Muscle of leg (tissue), 11 donors: Measurements from ENCODE around the gene PRSS8. TPM values are rescaled to one million over a fixed set of nuclear protein-coding genes. Genes with fewer than 3 reads are reported as not detected.

Experiments
- DNase-seq: peaks from one replicate; pipeline ENCODE4 v3.0.0; 2013
- H3K27ac ChIP-seq: one replicate; pipeline ENCODE4 v1.5.1; 2013; ENCODE audit warnings: mild to moderate bottlenecking, low read length, control low read depth
- H3K27me3 ChIP-seq: one replicate; pipeline ENCODE4 v1.6.1; 2013; ENCODE audit warnings: low read length; ENCODE audit not compliant: control insufficient read depth, insufficient read depth
- H3K36me3 ChIP-seq: one replicate; pipeline ENCODE4 v1.6.1; 2013; ENCODE audit warnings: low read length; ENCODE audit not compliant: control insufficient read depth, insufficient read depth
- H3K4me1 ChIP-seq: one replicate; pipeline ENCODE4 v1.6.1; 2013; ENCODE audit warnings: low read length; ENCODE audit not compliant: control insufficient read depth, insufficient read depth
- H3K4me3 ChIP-seq: one replicate; pipeline ENCODE4 v1.5.1; 2013; ENCODE audit warnings: low read length, control low read depth
- H3K9me3 ChIP-seq: replicated peaks from 2 replicates; pipeline ENCODE4 v1.6.1; 2013; ENCODE audit warnings: low read depth, low read length; ENCODE audit not compliant: control insufficient read depth
- WGBS: methylation state at CpG from one replicate; pipeline ENCODE4 v1.1.5; 2013; ENCODE audit warnings: missing lambda C conversion rate; ENCODE audit not compliant: insufficient coverage; 5-methylcytosine and 5-hydroxymethylcytosine counted together
- polyA plus RNA-seq, 8 donors: library from polyadenylated mRNA; unstranded; fragments of 120-200 nt; gene quantifications; one replicate each; pipeline versions ENCODE4 v1.2.1 to v1.2.3, GENCODE V29; 2013; ENCODE audit warnings: inconsistent platforms in 1 of 8, low replicate concordance in 1 of 8; ENCODE audit not compliant: insufficient read length in 8 of 8, insufficient read depth in 1 of 8
- total RNA-seq: library from RNA; stranded (reverse); fragments of 120-200 nt; gene quantifications from one replicate; pipeline ENCODE4 v1.2.4, GENCODE V29; 2013

The PRSS8 gene
- total and polyA plus RNA-seq, 9 donors, result 0.14 to 13.1 (median 0.47) TPM; not detected in 2

- DNase-seq, result peak; percentile 54
- peaks cover 9% of the 10 kb centered on the region for H3K4me1 ChIP-seq
- no peak overlapping the region for H3K4me3 ChIP-seq
- no peaks in the 10 kb centered on the region for H3K9me3 ChIP-seq
- H3K27me3 ChIP-seq, result peaks cover under 1% of the 10 kb centered on the region
- H3K36me3 ChIP-seq, result peaks cover 77% of the 10 kb centered on the region
- 60% methylated on average over 29 of the region's 29 CpGs for WGBS
- peak overlapping the region; percentile 78 for H3K27ac ChIP-seq
These were observed 5.8 kb downstream of the PRSS8 start for GRCh38 chr16:31129568-31130335.

GRCh38 chr16:31128711-31129567 lies 6.6 kb downstream of the PRSS8 start:
- Histone ChIP-seq H3K4me3 (no peak overlapping the region), H3K36me3 (peaks cover 83% of the 10 kb centered on the region), H3K27ac (peak overlapping the region; percentile 78), H3K4me1 (peaks cover 3% of the 10 kb centered on the region), H3K9me3 (no peaks in the 10 kb centered on the region), H3K27me3 (no peaks in the 10 kb centered on the region)
- DNase-seq, result peak; percentile 58
- WGBS, result 70% methylated on average over 8 of the region's 14 CpGs

DNA sequence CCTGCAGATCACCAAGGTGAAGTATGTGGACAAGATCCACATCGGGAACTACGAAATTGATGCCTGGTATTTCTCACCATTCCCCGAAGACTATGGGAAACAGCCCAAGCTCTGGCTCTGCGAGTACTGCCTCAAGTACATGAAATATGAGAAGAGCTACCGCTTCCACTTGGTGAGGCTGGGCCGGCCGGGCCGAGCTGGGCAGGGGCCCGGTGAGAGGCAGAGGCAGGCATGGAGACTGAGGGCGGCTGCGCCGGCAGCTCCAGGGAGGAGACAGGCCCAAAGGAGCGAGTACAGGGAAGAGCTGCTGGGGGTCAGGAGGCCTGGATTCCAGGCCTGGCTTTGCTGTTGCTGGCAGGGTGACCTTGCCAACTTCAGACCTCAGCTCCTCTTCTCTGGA lies 8.3 kb downstream of the PRSS8 start:
- no peaks in the 10 kb centered on the region for H3K4me1 ChIP-seq
- WGBS, result 79% methylated on average over 13 of the region's 13 CpGs
- no peak for DNase-seq
- H3K36me3 ChIP-seq, result peaks cover 87% of the 10 kb centered on the region
- H3K9me3 ChIP-seq, result no peaks in the 10 kb centered on the region
- no peaks in the 10 kb centered on the region for H3K27me3 ChIP-seq
- no peak overlapping the region for H3K4me3 ChIP-seq
- H3K27ac ChIP-seq, result no peak overlapping the region

DNA sequence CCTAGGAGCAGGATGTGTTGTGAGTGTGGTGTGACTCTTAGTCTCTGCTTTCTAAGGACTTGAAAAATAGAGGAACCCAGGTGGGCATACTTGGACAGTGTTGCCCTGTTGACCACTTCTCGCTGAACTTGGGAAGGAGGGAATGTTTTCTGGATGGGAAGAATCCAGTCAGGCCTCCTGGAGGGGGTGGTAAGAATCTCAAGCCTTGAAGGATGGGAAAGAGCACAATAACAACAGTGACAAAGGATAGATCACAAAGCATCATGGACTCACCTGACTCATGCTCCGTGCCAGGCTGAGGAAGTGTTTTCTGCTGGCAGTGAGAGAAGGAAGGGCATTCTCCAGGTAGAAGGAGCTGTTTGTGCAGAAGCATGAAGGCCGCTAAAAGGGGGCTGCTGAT lies 9.7 kb downstream of the PRSS8 start:
- Histone ChIP-seq H3K4me3 (no peak overlapping the region), H3K27me3 (no peaks in the 10 kb centered on the region), H3K27ac (no peak overlapping the region), H3K4me1 (no peaks in the 10 kb centered on the region), H3K9me3 (no peaks in the 10 kb centered on the region), H3K36me3 (peaks cover 85% of the 10 kb centered on the region)
- WGBS, result 48% methylated on average over 2 of the region's 3 CpGs
- no peak for DNase-seq

GRCh38 chr16:31120129-31120528 lies 15.4 kb downstream of the PRSS8 start:
- WGBS, result 97% methylated on average over 12 of the region's 16 CpGs
- H3K36me3 ChIP-seq, result peaks cover 53% of the 10 kb centered on the region
- H3K27ac ChIP-seq, result no peak overlapping the region
- no peaks in the 10 kb centered on the region for H3K27me3 ChIP-seq
- no peak for DNase-seq
- no peaks in the 10 kb centered on the region for H3K9me3 ChIP-seq
- no peak overlapping the region for H3K4me3 ChIP-seq
- peaks cover 15% of the 10 kb centered on the region for H3K4me1 ChIP-seq

DNA sequence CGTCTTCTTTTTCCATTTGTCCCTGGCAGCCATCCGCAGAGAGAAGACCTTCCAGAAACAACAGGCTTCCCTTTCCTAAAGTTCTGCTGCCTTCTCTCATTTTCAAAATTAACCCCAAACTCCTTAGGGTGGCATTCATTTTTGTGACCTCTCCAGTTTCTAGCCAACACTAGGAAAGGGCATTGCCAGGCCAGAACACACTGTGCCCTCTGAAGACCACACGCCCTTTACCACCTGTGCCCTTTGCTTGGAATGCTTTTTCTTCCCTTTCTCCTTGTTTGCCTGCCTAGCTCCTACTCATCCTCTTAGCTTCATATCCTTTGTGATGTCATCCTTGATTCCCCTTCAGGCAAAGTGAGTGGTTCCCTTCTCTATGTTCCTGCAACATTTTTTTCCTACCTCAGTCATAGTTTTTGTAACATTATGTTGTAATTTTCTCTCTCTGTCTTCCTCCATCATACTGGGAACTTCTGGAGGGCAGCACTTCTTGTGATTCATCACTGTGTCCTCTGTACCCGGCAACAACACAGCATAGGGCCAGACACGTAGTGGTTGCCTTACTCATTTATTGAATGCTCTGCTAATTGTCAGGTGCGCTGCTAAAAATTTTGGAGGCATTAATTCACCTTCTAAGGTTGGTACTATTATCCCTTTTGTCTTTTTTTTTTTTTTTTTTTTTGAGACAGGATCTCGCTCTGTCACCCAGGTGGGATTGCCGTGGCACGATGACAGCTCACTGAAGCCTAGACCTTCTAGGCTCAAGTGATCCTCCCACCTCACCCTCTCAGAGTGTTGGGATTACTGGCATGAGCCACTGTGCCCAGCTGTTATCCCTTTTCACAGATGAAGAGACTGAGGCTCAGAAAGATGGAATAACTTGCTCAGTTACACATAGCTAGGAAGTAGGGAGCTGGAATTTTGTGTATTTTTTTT lies 17.0 kb downstream of the PRSS8 start:
- peak overlapping the region; percentile 97 for H3K27ac ChIP-seq
- peaks cover 15% of the 10 kb centered on the region for H3K4me1 ChIP-seq
- H3K36me3 ChIP-seq, result peaks cover 43% of the 10 kb centered on the region
- H3K27me3 ChIP-seq, result no peaks in the 10 kb centered on the region
- peak overlapping the region; percentile 72 for H3K4me3 ChIP-seq
- H3K9me3 ChIP-seq, result no peaks in the 10 kb centered on the region
- peak; percentile 5 for DNase-seq
- 32% methylated on average over 4 of the region's 9 CpGs for WGBS

- Histone ChIP-seq H3K9me3 (no peaks in the 10 kb centered on the region), H3K27ac (peak within 1 kb of the TSS; percentile 97), H3K36me3 (peaks cover 42% of the 10 kb centered on the region), H3K27me3 (no peaks in the 10 kb centered on the region), H3K4me3 (peak within 1 kb of the TSS; percentile 72), H3K4me1 (peaks cover 15% of the 10 kb centered on the region)
- under 1% methylated on average over 41 of the region's 68 CpGs for WGBS
- DNase-seq, result peak; percentile 99
These were observed 17.9 kb downstream of the PRSS8 start, which contains the start of gene KAT8 for GRCh38 chr16:31117384-31118222. TSS of gene KAT8 (plus strand) at chr16:31117664. CDS start at chr16:31117682, 18 bp downstream.

- DNase-seq, result no peak
- no peaks in the 10 kb centered on the region for H3K27me3 ChIP-seq
- no peak overlapping the region for H3K27ac ChIP-seq
- no peaks in the 10 kb centered on the region for H3K9me3 ChIP-seq
- H3K4me1 ChIP-seq, result peaks cover 24% of the 10 kb centered on the region
- WGBS, result 100% methylated on average over 2 of the region's 8 CpGs
- H3K4me3 ChIP-seq, result no peak overlapping the region
- H3K36me3 ChIP-seq, result peaks cover 45% of the 10 kb centered on the region
These were observed 21.1 kb downstream of the PRSS8 start for GRCh38 chr16:31114468-31114867.
